ENCODE measurements around the gene CCP110.

Gene CCP110

GRCh38 chr16:19482291-19482690 is 41.5 kb upstream of the CCP110 start:
- TF ChIP-seq CTCF (IDR thresholded peaks at IDR 0.05; ENCODE audit: extremely low read depth, insufficient read depth, missing control alignments) = no peak
- in situ Hi-C loops (cut with MboI; ENCODE audit: low pct_unique_long_range_greater_than_20kb, low sequenced_read_pairs, unreplicated experiment) = no loop called here
- DNase-seq (ENCODE audit: low spot score) = no peak

GRCh38 chr16:19484096-19484495 is 39.6 kb upstream of the CCP110 start:
- in situ Hi-C loops (cut with MboI; ENCODE audit: low pct_unique_long_range_greater_than_20kb, low sequenced_read_pairs, unreplicated experiment) = no loop called here
- no peak for DNase-seq (ENCODE audit: low spot score)
- TF ChIP-seq CTCF (IDR thresholded peaks at IDR 0.05; ENCODE audit: extremely low read depth, insufficient read depth, missing control alignments) = no peak

- in situ Hi-C loops (cut with MboI; ENCODE audit: low pct_unique_long_range_greater_than_20kb, low sequenced_read_pairs, unreplicated experiment) = no loop called here
- no peak for TF ChIP-seq CTCF (IDR thresholded peaks at IDR 0.05; ENCODE audit: extremely low read depth, insufficient read depth, missing control alignments)
- no peak for DNase-seq (ENCODE audit: low spot score)
These were observed 38.1 kb upstream of the CCP110 start for GRCh38 chr16:19485611-19486010.

- DNase-seq (ENCODE audit: low spot score) = no peak
- in situ Hi-C loops (cut with MboI; ENCODE audit: low pct_unique_long_range_greater_than_20kb, low sequenced_read_pairs, unreplicated experiment) = no loop called here
- no peak for TF ChIP-seq CTCF (IDR thresholded peaks at IDR 0.05; ENCODE audit: extremely low read depth, insufficient read depth, missing control alignments)
These were observed 37.7 kb upstream of the CCP110 start for GRCh38 chr16:19486051-19486450.

- DNase-seq (ENCODE audit: low spot score) = no peak
- no peak for TF ChIP-seq CTCF (IDR thresholded peaks at IDR 0.05; ENCODE audit: extremely low read depth, insufficient read depth, missing control alignments)
- in situ Hi-C loops (cut with MboI; ENCODE audit: low pct_unique_long_range_greater_than_20kb, low sequenced_read_pairs, unreplicated experiment) = no loop called here
These were observed 36.9 kb upstream of the CCP110 start for GRCh38 chr16:19486750-19487325.

GRCh38 chr16:19488213-19488640 is 35.5 kb upstream of the CCP110 start:
- DNase-seq (ENCODE audit: low spot score) = no peak
- no peak for TF ChIP-seq CTCF (IDR thresholded peaks at IDR 0.05; ENCODE audit: extremely low read depth, insufficient read depth, missing control alignments)
- in situ Hi-C loops (cut with MboI; ENCODE audit: low pct_unique_long_range_greater_than_20kb, low sequenced_read_pairs, unreplicated experiment) = no loop called here

All from GM13977 (cell line).